HCT116 (cell line): Measurements from ENCODE around the gene POMT2. TPM values are rescaled to one million over a fixed set of nuclear protein-coding genes. Genes with fewer than 3 reads are reported as not detected.

Experiments used
- ATAC-seq: fragments of 200-7000 bp; cut with Tn5 transposase; 2 replicates; pipeline ENCODE4 v1.9.1; 2020; ENCODE audit warnings: mild to moderate bottlenecking, moderate library complexity
- BruUV-seq: library from RNA; stranded (reverse); fragments of 400-500 nt; replicated peaks from 2 replicates; lab custom pipeline; 2021; lab: Mats Ljungman, UMichigan
- CTCF ChIA-PET: fragments of 300-600 bp; sonication (Branson Sonifier 250); formaldehyde crosslinking; loops from one replicate; lab custom pipeline; 2021; ENCODE audit warnings: antibody characterized with exemption; lab: Charles Lee
- POLR2A ChIA-PET: fragments of 300-600, 350-600 bp; sonication (Branson Sonifier 250); formaldehyde crosslinking; loops from one replicate; lab custom pipeline; 2021; ENCODE audit warnings: antibody characterized with exemption; lab: Charles Lee
- RAD21 ChIA-PET, 2 experiments: fragments of 300-600 bp; sonication (Branson Sonifier 250); formaldehyde crosslinking; loops; one replicate each; lab custom pipeline; 2023; ENCODE audit warnings: low total read pairs in 2 of 2; ENCODE audit not compliant: uncharacterized antibody in 2 of 2, unreplicated experiment in 2 of 2, low non-redundant PET in 1 of 2; lab: Charles Lee
- DNase-seq: peaks from one replicate; pipeline ENCODE4 v3.0.0-alpha.2; 2010; ENCODE audit warnings: low read depth, low spot score
- H2AFZ ChIP-seq: fragments of 200-600 bp; shearing (Covaris generic), sonication (generic); 2 replicates; pipeline ENCODE4 v1.6.1; 2017; ENCODE audit warnings: low read depth, mixed run types, mixed read lengths, antibody characterized with exemption, low read length; ENCODE audit not compliant: poor library complexity, severe bottlenecking
- H3K27ac ChIP-seq: 2 replicates; pipeline ENCODE4 v1.5.1; 2012; ENCODE audit warnings: low read depth, low read length
- H3K27me3 ChIP-seq: fragments of 200-600 bp; sonication (generic); 2 replicates; pipeline ENCODE4 v1.6.1; 2016; ENCODE audit warnings: mixed run types, low read length, mixed read lengths; ENCODE audit not compliant: insufficient read depth
- H3K36me3 ChIP-seq, 2 experiments: fragments of 200-500 bp in 1 of 2; fragments of 200-600 bp in 1 of 2; sonication (Bioruptor generic) in 1 of 2; sonication (generic) in 1 of 2; 2 replicates each; pipeline versions ENCODE4 v1.5.1 to v1.6.1; 2014 to 2016; ENCODE audit warnings: low read length in 2 of 2, inconsistent platforms in 1 of 2, mixed read lengths in 1 of 2, mixed run types in 1 of 2; ENCODE audit not compliant: insufficient read depth in 2 of 2, control insufficient read depth in 1 of 2
- H3K4me1 ChIP-seq, 2 experiments: fragments of 200-600 bp in 1 of 2; sonication (generic) in 1 of 2; 2 replicates each; pipeline versions ENCODE4 v1.5.1 to v1.6.1; 2012 to 2017; ENCODE audit warnings: low read length in 2 of 2, inconsistent platforms in 1 of 2, mild to moderate bottlenecking in 1 of 2, mixed read lengths in 1 of 2, mixed run types in 1 of 2, moderate library complexity in 1 of 2; ENCODE audit not compliant: insufficient read depth in 2 of 2, control insufficient read depth in 1 of 2
- H3K4me2 ChIP-seq: fragments of 200-600 bp; sonication (generic); 2 replicates; pipeline ENCODE4 v1.6.1; 2017; ENCODE audit warnings: mixed run types, low read length, mixed read lengths
- H3K4me3 ChIP-seq, 2 experiments: fragments of 200-600 bp in 1 of 2; sonication (generic) in 1 of 2; replicated peaks in 1 of 2; 2 replicates each; pipeline ENCODE4 v1.5.1; 2011 to 2016; ENCODE audit warnings: low read length in 2 of 2, control low read depth in 1 of 2, low read depth in 1 of 2, mild to moderate bottlenecking in 1 of 2, mixed read lengths in 1 of 2, mixed run types in 1 of 2
- H3K79me2 ChIP-seq: fragments of 200-600 bp; sonication (generic); 2 replicates; pipeline ENCODE4 v1.6.1; 2017; ENCODE audit warnings: mild to moderate bottlenecking, mixed run types, low read length, moderate library complexity, mixed read lengths; ENCODE audit not compliant: insufficient read depth
- H3K9ac ChIP-seq: fragments of 200-600 bp; sonication (generic); 2 replicates; pipeline ENCODE4 v1.6.1; 2016; ENCODE audit warnings: low read length, mixed read lengths
- H3K9me2 ChIP-seq: fragments of 200-600 bp; sonication (generic), shearing (Covaris generic); 2 replicates; pipeline ENCODE4 v1.6.1; 2017; ENCODE audit warnings: mixed run types, mild to moderate bottlenecking, moderate library complexity; ENCODE audit not compliant: insufficient read depth
- H3K9me3 ChIP-seq, 2 experiments: fragments of 200-500 bp in 1 of 2; fragments of 200-600 bp in 1 of 2; sonication (Bioruptor generic) in 1 of 2; sonication (generic) in 1 of 2; 2 replicates each; pipeline ENCODE4 v1.6.1; 2014 to 2017; ENCODE audit warnings: low read length in 2 of 2, mixed read lengths in 2 of 2, inconsistent platforms in 1 of 2, low read depth in 1 of 2, mild to moderate bottlenecking in 1 of 2, mixed run types in 1 of 2, moderate library complexity in 1 of 2; ENCODE audit not compliant: control insufficient read depth in 1 of 2, insufficient read depth in 1 of 2
- H4K20me1 ChIP-seq: fragments of 200-600 bp; sonication (generic), shearing (Covaris generic); 2 replicates; pipeline ENCODE4 v1.6.1; 2017; ENCODE audit warnings: mixed run types, mild to moderate bottlenecking, moderate library complexity; ENCODE audit not compliant: insufficient read depth
- ATF3 ChIP-seq: IDR thresholded peaks from 2 replicates; pipeline ENCODE4 v1.6.1; 2012
- CBX3 ChIP-seq: IDR thresholded peaks from 2 replicates; pipeline ENCODE4 v1.6.1; 2012; ENCODE audit warnings: low read depth
- CEBPB ChIP-seq: IDR thresholded peaks from 2 replicates; pipeline ENCODE4 v1.6.1; 2012; ENCODE audit warnings: low read depth
- EGR1 ChIP-seq: IDR thresholded peaks from 2 replicates; pipeline ENCODE4 v1.6.1; 2012; ENCODE audit warnings: low read depth
- EZH2 ChIP-seq: fragments of 200-600 bp; sonication (generic); IDR thresholded peaks from 2 replicates; pipeline ENCODE4 v1.6.1; 2017; ENCODE audit warnings: antibody characterized with exemption, mixed run types
- EZH2phosphoT487 ChIP-seq: fragments of 200-600 bp; IDR thresholded peaks from 2 replicates; pipeline ENCODE4 v1.6.1; 2018; ENCODE audit warnings: antibody characterized with exemption, borderline replicate concordance
- FOSL1 ChIP-seq: IDR thresholded peaks from 2 replicates; pipeline ENCODE4 v1.6.1; 2012; ENCODE audit warnings: low read depth
- JUND ChIP-seq: IDR thresholded peaks from 2 replicates; pipeline ENCODE4 v1.6.1; 2012
- POLR2A ChIP-seq: IDR thresholded peaks from 2 replicates; pipeline ENCODE4 v1.7.0; 2011; ENCODE audit warnings: borderline replicate concordance; ENCODE audit not compliant: insufficient read depth, insufficient read length; ENCODE audit errors: extremely low read depth
- POLR2AphosphoS5 ChIP-seq: IDR thresholded peaks from 2 replicates; pipeline ENCODE4 v1.6.1; 2011; ENCODE audit warnings: mild to moderate bottlenecking, low read depth, low read length, moderate library complexity
- SIN3A ChIP-seq: IDR thresholded peaks from 2 replicates; pipeline ENCODE4 v1.6.1; 2012; ENCODE audit warnings: low read depth
- SP1 ChIP-seq: IDR thresholded peaks from 2 replicates; pipeline ENCODE4 v1.6.1; 2012; ENCODE audit warnings: low read depth
- SRF ChIP-seq: IDR thresholded peaks from 2 replicates; pipeline ENCODE4 v1.6.1; 2012; ENCODE audit warnings: low read depth
- TCF7L2 ChIP-seq: IDR thresholded peaks from 2 replicates; pipeline ENCODE4 v1.7.0; 2011; ENCODE audit warnings: borderline replicate concordance, inconsistent platforms; ENCODE audit not compliant: insufficient read depth, insufficient read length; ENCODE audit errors: extremely low read depth
- ZBTB33 ChIP-seq: IDR thresholded peaks from 2 replicates; pipeline ENCODE4 v1.6.1; 2011; ENCODE audit warnings: mild to moderate bottlenecking, low read length, moderate library complexity; ENCODE audit not compliant: insufficient replicate concordance; ENCODE audit errors: extremely low read depth
- ZFX ChIP-seq: fragments of 450-650 bp; IDR thresholded peaks from 2 replicates; pipeline ENCODE4 v1.6.1; 2017
- intact Hi-C: fragments of 100-400 bp; cut with micrococcal nuclease; formaldehyde crosslinking; loops from 2 replicates; pipeline ENCODE4 v1.10.0; 2022
- total RNA-seq: library from RNA; stranded (reverse); gene quantifications from one replicate; pipeline ENCODE4 v1.2.1, GENCODE V29; 2021; ENCODE audit not compliant: unreplicated experiment
- TF ChIP-seq, protein P1 (sequence below), 3 experiments: fragments of 200-600 bp in 1 of 3; sonication (generic) in 1 of 3; IDR thresholded peaks in 2 of 3; conservative IDR thresholded peaks in 1 of 3; 2 replicates each; pipeline ENCODE4 v1.5.1; 2012 to 2017; ENCODE audit warnings: low read depth in 2 of 3, low read length in 2 of 3, antibody characterized with exemption in 1 of 3, borderline replicate concordance in 1 of 3, control low read depth in 1 of 3, mild to moderate bottlenecking in 1 of 3, mixed read lengths in 1 of 3, mixed run types in 1 of 3, moderate library complexity in 1 of 3; ENCODE audit not compliant: insufficient read depth in 1 of 3

Gene POMT2
- total RNA-seq, 1 experiment from 2014 or later: 30.2 TPM

DNA sequence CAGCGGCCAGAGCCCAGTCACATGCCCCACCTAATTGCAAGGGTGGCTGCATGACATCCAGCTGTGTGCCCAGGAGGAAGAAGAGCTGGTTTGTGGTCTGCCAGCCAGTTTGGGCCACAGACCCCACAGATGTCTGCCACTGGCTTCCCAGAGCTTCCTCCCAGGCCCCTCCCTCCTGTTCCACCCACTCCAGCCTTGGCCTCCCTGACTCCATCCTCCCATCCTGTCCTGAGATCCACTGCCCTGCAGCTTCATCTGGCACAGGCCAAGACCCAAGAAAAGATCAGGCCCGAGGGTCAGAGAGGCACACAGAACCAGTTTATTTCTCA, 55.5 kb downstream of the POMT2 start (continued):
- TF ChIP-seq ATF3 (no peak), TCF7L2 (no peak), SIN3A (no peak), JUND (no peak), CBX3 (no peak), SP1 (no peak), POLR2AphosphoS5 (no peak), FOSL1 (no peak), EGR1 (no peak)

- intact Hi-C loops: no loop called here
- Histone ChIP-seq H3K9me3 (no peaks in the 10 kb centered on the region), H3K36me3 (no peaks in the 10 kb centered on the region), H3K4me3 (no peak overlapping the region), H3K9me2 (no peaks in the 10 kb centered on the region), H4K20me1 (no peaks in the 10 kb centered on the region), H3K9ac (no peak overlapping the region), H2AFZ (no peak overlapping the region), H3K79me2 (no peaks in the 10 kb centered on the region), H3K4me1 (no peaks in the 10 kb centered on the region), H3K4me2 (no peak overlapping the region), H3K27me3 (no peaks in the 10 kb centered on the region), H3K27ac (no peak overlapping the region)
- CTCF ChIA-PET: no interaction called here
- no TSS peak for BruUV-seq
- no peak for DNase-seq
- POLR2A ChIA-PET: no interaction called here
- no peak for ATAC-seq
- RAD21 ChIA-PET: no interaction called here
- TF ChIP-seq CEBPB: no peak
- TF ChIP-seq SIN3A: no peak
- TF ChIP-seq SRF: no peak
- no peak for TF ChIP-seq TCF7L2
- TF ChIP-seq, protein P1, sequence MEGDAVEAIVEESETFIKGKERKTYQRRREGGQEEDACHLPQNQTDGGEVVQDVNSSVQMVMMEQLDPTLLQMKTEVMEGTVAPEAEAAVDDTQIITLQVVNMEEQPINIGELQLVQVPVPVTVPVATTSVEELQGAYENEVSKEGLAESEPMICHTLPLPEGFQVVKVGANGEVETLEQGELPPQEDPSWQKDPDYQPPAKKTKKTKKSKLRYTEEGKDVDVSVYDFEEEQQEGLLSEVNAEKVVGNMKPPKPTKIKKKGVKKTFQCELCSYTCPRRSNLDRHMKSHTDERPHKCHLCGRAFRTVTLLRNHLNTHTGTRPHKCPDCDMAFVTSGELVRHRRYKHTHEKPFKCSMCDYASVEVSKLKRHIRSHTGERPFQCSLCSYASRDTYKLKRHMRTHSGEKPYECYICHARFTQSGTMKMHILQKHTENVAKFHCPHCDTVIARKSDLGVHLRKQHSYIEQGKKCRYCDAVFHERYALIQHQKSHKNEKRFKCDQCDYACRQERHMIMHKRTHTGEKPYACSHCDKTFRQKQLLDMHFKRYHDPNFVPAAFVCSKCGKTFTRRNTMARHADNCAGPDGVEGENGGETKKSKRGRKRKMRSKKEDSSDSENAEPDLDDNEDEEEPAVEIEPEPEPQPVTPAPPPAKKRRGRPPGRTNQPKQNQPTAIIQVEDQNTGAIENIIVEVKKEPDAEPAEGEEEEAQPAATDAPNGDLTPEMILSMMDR (IDR thresholded peaks at IDR 0.05 in 2 of 3, conservative IDR thresholded peaks at IDR 0.05 in 1 of 3; ENCODE audit: borderline replicate concordance in 1 of 3, insufficient read depth in 1 of 3, low read depth in 2 of 3, low read length in 2 of 3): no peak
- TF ChIP-seq POLR2A: no peak
- no peak for TF ChIP-seq ATF3
- no peak for TF ChIP-seq SP1
- TF ChIP-seq FOSL1: no peak
- TF ChIP-seq EZH2: no peak
- no peak for TF ChIP-seq ZFX
- TF ChIP-seq CBX3: no peak
- no peak for TF ChIP-seq POLR2AphosphoS5
- TF ChIP-seq EZH2phosphoT487: no peak
- TF ChIP-seq ZBTB33: no peak
These were observed 56.1 kb downstream of the POMT2 start for GRCh38 chr14:77264466-77265186.
